ENCODE data around the gene NUDT13. TPM values are rescaled to one million over a fixed set of nuclear protein-coding genes. Genes with fewer than 3 reads are reported as not detected.

The NUDT13 gene
- total RNA-seq, 4 donors from 2014 or later: 1.3 to 3.4 (median 2.5) TPM

DNA sequence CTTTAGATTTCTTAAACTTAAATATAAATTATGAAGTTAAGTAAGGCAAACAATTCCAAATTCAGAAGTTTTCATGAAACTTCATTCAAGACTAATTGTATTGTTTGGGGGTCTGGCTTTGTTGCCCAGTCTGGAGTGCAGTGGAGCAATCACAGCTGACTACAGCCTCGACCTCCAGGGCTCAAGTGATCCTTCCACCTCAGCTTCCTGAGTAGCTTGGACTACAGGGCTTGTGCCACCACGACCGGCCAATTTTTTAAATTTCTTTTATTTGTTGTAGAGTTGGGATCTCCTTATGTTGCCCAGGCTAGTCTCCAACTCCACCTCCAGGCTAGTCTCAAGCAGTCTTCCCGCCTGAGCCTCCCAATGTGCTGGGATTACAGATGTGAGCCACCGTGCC is 26.0 kb upstream of the NUDT13 start:
- Histone ChIP-seq H3K4me1 (peaks cover 13 to 32% (median 30%) of the 10 kb centered on the region in 4 donors), H3K9me3 (no peaks in the 10 kb centered on the region), H3K27ac (replicated peaks in 1 of 4) (no peak overlapping the region), H3K27me3 (no peaks in the 10 kb centered on the region), H3K36me3 (peaks cover 0 to 1% (median 0%) of the 10 kb centered on the region in 4 donors), H3K4me3 (no peak overlapping the region)
- 94% methylated on average over 5 of the region's 5 CpGs for WGBS
- TF ChIP-seq EP300 (IDR thresholded peaks at IDR 0.05) (no peak), POLR2AphosphoS5 (IDR thresholded peaks at IDR 0.05) (no peak), POLR2A (IDR thresholded peaks at IDR 0.05; ENCODE audit: low read depth) (no peak)
- TF ChIP-seq, protein P1, sequence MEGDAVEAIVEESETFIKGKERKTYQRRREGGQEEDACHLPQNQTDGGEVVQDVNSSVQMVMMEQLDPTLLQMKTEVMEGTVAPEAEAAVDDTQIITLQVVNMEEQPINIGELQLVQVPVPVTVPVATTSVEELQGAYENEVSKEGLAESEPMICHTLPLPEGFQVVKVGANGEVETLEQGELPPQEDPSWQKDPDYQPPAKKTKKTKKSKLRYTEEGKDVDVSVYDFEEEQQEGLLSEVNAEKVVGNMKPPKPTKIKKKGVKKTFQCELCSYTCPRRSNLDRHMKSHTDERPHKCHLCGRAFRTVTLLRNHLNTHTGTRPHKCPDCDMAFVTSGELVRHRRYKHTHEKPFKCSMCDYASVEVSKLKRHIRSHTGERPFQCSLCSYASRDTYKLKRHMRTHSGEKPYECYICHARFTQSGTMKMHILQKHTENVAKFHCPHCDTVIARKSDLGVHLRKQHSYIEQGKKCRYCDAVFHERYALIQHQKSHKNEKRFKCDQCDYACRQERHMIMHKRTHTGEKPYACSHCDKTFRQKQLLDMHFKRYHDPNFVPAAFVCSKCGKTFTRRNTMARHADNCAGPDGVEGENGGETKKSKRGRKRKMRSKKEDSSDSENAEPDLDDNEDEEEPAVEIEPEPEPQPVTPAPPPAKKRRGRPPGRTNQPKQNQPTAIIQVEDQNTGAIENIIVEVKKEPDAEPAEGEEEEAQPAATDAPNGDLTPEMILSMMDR (IDR thresholded peaks at IDR 0.05): no peak
- DNase-seq (ENCODE audit: extremely low spot score): no peak
- intact Hi-C loops (cut with DNase I): no loop called here

DNA sequence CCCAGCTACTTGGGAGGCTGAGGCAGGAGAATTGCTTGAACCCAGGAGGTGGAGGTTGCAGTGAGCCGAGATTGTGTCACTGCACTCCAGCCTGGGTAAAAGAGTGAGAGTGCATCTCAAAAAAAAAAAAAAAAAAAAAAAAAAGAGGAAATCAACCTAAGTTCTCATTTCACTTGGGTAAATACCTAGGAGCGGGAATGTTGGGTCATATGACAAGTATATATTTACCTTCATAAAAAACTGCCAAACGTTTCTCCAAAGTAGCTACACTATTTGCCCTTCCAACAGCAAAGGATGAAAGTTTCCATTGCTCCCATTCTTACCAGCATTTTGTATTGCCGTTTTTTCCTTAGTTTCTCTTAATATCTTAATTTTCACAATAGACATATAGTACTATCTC is 23.4 kb upstream of the NUDT13 start:
- WGBS: 73% methylated on average over 4 of the region's 4 CpGs
- no peak for DNase-seq (ENCODE audit: extremely low spot score)
- Histone ChIP-seq H3K36me3 (no peaks in the 10 kb centered on the region), H3K27ac (replicated peaks in 1 of 4) (no peak overlapping the region), H3K4me3 (no peak overlapping the region), H3K27me3 (no peaks in the 10 kb centered on the region), H3K4me1 (peaks cover 18 to 27% (median 26%) of the 10 kb centered on the region in 4 donors), H3K9me3 (no peaks in the 10 kb centered on the region)
- TF ChIP-seq, protein P1 (IDR thresholded peaks at IDR 0.05): no peak
- TF ChIP-seq POLR2A (IDR thresholded peaks at IDR 0.05; ENCODE audit: low read depth) (no peak), EP300 (IDR thresholded peaks at IDR 0.05) (no peak), POLR2AphosphoS5 (IDR thresholded peaks at IDR 0.05) (no peak)
- intact Hi-C loops (cut with DNase I): no loop called here

DNA sequence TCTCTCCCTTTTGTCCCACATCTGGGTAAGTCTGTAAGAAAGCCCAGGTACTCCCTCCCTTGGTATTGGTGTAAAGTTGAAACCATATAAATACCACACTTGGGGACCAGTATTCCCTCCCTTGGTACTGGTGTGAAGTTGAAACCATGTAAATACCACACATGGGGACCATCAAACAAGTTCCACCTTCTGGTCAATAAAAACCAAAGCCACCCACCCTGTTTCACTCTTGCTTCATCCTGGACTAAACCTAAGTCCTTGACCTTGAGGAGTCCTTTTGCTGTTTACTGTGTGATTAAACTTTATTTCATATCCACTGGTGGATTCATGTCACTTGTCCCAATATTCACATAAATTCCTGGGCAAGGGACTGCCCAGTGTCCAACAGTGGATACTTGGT is 22.0 kb upstream of the NUDT13 start:
- H3K27me3 ChIP-seq: no peaks in the 10 kb centered on the region
- no peak overlapping the region for H3K4me3 ChIP-seq
- H3K36me3 ChIP-seq: no peaks in the 10 kb centered on the region
- no peak overlapping the region for H3K27ac ChIP-seq (replicated peaks in 1 of 4)
- no peak for TF ChIP-seq EP300 (IDR thresholded peaks at IDR 0.05)
- intact Hi-C loops (cut with DNase I): no loop called here
- H3K9me3 ChIP-seq: no peaks in the 10 kb centered on the region
- no peak for DNase-seq (ENCODE audit: extremely low spot score)
- peaks cover 16 to 25% (median 22%) of the 10 kb centered on the region in 4 donors for H3K4me1 ChIP-seq

DNA sequence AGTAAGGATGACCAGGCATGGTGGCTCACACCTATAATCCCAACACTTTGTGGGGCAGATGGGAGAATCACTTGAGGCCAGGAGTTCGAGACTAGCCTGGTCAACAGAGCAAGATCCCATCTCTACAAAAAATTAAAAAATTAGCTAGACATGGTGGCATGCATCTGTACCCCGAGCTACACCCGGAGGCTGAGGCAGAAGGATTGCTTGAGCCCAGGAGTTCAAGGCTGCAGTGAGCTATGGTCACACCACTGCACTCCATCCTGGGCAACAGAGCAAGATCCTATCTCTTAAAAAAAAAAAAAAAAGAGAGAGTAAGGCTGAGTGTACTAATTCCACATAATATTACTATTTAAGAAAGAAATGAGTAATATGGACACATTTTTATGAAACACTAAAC is 17.4 kb upstream of the NUDT13 start:
- Histone ChIP-seq H3K27me3 (no peaks in the 10 kb centered on the region), H3K9me3 (no peaks in the 10 kb centered on the region), H3K36me3 (no peaks in the 10 kb centered on the region), H3K4me1 (peaks cover 27 to 37% (median 32%) of the 10 kb centered on the region in 4 donors), H3K27ac (replicated peaks in 1 of 4) (no peak overlapping the region), H3K4me3 (no peak overlapping the region)
- intact Hi-C loops (cut with DNase I): no loop called here
- 100% methylated on average over 3 of the region's 3 CpGs for WGBS
- no peak for DNase-seq (ENCODE audit: extremely low spot score)
- TF ChIP-seq EP300 (IDR thresholded peaks at IDR 0.05): no peak
- TF ChIP-seq POLR2A (IDR thresholded peaks at IDR 0.05; ENCODE audit: low read depth): no peak
- TF ChIP-seq, protein P1 (IDR thresholded peaks at IDR 0.05): no peak
- TF ChIP-seq POLR2AphosphoS5 (IDR thresholded peaks at IDR 0.05): no peak

DNA sequence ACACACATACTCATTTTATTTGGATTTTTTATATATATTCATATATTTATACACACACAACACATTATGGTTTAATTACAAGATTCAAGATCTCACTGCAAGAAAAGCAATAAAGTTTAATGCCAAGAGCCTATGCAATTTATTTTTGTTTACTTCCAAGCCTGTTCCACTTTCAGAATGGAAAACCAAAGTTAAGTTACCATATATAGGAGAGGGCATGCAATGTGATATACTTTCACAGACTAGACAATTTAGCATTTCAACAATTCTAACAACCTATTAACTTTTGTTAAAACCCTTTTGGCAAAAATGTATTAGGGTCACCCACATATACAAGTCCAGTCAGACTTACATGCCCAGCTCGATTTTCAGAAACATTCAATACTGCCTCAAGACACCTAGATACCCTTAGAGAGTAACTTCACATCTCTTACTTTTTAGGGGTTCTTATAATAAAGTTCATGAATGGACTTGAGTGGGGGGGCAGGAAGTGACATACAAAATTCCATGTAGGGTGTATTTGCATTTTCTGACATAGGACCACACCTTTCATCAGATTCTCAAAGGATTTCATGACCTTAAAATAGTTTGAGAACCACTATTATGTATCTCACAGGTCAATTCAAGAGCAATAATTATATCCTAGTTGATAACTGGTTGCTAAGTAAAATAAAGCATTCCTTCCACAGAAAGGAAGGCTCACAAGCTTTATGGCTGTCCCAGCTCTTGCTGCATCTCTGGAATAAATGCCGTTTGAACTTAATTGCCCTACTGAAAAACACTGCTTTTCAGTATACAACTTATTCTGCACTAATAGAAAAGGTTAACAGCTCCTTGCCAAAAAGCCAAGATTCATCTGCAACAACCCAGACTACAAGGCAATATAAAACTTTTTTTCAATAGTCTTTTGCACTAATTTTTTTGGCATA is 16.1 kb upstream of the NUDT13 start:
- intact Hi-C loops (cut with DNase I): no loop called here
- Histone ChIP-seq H3K4me1 (peaks cover 24 to 33% (median 31%) of the 10 kb centered on the region in 4 donors), H3K27ac (replicated peaks in 1 of 4) (peak overlapping the region; percentile 94 to 99 (median 94)), H3K9me3 (no peaks in the 10 kb centered on the region), H3K27me3 (no peaks in the 10 kb centered on the region), H3K36me3 (no peaks in the 10 kb centered on the region), H3K4me3 (peak overlapping the region in 3 of 4 donors; percentile 68 to 96 (median 70))
- TF ChIP-seq POLR2AphosphoS5 (IDR thresholded peaks at IDR 0.05) (no peak), EP300 (IDR thresholded peaks at IDR 0.05) (no peak), POLR2A (IDR thresholded peaks at IDR 0.05; ENCODE audit: low read depth) (no peak)
- TF ChIP-seq, protein P1 (IDR thresholded peaks at IDR 0.05): no peak
- 60% methylated on average over 2 of the region's 2 CpGs for WGBS
- DNase-seq (ENCODE audit: extremely low spot score): no peak

Data from esophagus muscularis mucosa (tissue), 4 donors.